GOT3 (cell line): Measurements from ENCODE around the gene PEX6.
A peak's percentile ranks its signal among the peaks of the same experiment; 100 is the strongest.

Experiments
- DNase-seq: peaks from one replicate; lab custom pipeline; 2025; ENCODE audit warnings: mixed read lengths; lab: John Stamatoyannopoulos, UW

The PEX6 gene, protein sequence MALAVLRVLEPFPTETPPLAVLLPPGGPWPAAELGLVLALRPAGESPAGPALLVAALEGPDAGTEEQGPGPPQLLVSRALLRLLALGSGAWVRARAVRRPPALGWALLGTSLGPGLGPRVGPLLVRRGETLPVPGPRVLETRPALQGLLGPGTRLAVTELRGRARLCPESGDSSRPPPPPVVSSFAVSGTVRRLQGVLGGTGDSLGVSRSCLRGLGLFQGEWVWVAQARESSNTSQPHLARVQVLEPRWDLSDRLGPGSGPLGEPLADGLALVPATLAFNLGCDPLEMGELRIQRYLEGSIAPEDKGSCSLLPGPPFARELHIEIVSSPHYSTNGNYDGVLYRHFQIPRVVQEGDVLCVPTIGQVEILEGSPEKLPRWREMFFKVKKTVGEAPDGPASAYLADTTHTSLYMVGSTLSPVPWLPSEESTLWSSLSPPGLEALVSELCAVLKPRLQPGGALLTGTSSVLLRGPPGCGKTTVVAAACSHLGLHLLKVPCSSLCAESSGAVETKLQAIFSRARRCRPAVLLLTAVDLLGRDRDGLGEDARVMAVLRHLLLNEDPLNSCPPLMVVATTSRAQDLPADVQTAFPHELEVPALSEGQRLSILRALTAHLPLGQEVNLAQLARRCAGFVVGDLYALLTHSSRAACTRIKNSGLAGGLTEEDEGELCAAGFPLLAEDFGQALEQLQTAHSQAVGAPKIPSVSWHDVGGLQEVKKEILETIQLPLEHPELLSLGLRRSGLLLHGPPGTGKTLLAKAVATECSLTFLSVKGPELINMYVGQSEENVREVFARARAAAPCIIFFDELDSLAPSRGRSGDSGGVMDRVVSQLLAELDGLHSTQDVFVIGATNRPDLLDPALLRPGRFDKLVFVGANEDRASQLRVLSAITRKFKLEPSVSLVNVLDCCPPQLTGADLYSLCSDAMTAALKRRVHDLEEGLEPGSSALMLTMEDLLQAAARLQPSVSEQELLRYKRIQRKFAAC

DNA sequence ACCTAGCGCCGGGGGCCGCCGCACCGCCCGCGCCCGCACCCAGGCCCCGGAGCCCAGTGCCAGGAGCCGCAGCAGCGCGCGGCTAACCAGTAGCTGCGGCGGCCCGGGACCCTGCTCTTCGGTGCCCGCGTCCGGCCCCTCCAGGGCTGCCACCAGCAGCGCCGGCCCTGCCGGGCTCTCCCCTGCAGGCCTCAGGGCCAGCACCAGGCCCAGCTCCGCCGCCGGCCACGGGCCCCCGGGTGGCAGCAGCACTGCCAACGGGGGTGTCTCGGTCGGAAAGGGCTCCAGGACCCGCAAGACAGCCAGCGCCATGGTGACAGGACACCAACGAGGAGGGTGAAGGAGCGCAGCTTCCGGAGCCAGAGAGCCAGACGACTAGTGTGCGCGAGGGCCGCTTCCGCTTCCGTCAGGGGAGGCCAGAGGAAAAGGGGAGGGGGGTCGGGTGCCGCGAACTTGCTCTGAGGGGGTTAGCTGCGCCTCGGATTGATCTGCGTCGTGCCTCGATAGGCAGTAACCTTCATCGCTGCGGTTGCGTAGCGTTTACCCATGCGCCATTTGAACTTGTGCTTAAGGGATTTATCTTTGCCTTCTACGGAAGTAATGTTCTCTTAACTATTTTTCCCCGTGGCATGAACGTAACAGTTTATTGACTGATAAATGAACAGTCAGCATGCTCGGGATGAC is at the start of gene PEX6:
PEX6 (minus strand) TSS at position 343 of the 684 bp plus-strand sequence; CDS start at position 312, 31 bp downstream.
- peak; percentile 70 for DNase-seq

DNA sequence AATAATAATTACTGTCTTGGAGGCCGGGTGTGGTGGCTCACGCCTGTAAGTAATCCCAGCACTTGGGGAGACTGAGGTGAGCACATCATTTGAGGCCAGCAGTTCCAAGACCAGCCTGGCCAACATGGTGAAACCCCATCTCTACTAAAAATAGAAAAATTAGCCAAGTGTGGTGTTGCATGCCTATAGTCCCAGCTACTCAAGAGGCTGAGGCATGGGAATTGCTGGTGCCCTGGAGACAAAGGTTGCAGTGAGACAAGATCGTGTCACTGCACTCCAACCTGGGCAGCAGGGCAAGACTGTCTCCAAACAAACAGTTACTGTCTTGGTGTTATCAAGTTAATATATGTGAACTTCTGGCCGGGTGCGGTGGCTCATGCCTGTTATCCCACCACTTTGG is 47.4 kb upstream of the PEX6 start:
- DNase-seq: no peak

DNA sequence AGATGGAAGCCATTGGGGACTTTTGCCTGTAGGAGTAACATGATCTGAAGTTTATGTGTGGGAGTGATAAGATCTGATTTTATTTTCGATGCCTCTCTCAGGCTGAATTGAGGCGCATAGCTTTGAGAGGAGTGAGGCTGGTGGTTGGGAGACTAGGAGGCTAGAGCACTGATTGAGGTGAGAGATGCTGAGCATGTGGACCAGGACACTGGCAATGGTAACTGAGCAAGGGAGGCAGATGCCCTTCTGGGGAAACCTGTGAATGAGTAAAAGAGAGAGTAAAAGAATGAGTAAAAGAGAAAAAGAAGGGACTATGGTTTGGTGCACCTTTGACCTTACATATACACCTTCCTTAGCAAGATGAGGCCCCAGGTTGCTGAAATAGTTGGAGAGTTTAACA is 45.5 kb upstream of the PEX6 start:
- no peak for DNase-seq

DNA sequence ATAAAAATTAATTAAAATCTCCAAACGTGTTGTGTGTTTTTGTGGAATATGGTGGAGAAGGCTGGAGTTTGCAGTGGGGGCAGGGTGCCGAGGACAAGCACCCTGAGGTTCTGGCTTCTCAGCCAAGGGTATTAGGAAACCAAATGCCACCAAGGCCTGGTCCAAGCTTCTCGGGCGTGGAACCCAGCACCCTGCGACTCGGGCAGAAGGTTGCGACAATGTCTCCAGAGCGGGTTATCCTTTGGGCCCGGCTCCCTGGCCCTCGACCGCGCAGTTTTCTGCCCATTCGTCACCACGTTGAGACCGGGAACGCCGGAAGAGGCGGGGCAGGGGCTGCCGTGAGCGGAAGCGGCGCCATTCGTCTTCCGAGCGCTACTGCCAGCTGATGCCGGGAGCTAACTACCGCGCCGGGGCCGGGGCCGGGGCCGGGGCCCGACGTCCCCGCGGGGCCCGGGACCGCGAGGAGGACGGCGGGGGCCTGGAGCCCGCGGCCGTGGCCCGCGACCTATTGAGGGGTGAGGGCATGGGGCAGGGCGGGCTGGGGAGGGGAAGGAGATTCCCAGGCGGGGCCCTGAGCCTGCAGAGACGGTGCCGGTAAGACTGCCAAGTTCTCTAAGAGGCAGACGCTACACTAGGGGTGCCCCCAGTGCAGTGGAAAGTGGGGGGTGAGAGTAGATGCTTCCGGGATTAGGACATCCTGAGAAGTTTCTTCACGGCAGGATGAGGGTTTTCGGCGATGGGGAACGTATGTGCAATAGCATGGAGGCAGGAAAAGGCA is 42.5 kb upstream of the PEX6 start, which contains the start of gene RRP36:
RRP36 (plus strand) TSS at position 354 of the 778 bp plus-strand sequence; CDS start at position 386, 32 bp downstream.
- no peak for DNase-seq

DNA sequence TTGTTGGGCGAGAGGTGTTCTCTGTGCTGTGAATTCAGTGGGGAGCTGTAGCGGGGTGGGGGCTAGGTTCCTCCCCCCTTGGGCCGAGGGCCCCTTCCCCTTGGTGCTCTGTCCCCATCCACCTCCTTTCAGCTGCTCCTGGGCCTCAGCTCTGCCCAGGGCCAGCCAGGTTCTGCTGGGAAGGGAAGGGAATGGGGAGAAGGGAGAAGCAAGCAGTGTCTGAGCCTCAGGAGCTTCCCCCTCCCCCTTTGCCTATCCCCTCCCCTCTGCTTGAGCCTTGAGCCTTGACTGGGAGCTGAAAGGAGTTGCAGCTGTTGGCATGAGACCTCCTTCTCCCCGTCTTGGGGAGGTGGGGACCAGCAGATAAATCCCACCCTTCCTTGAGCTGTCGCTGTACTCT is 41.9 kb upstream of the PEX6 start:
- no peak for DNase-seq

DNA sequence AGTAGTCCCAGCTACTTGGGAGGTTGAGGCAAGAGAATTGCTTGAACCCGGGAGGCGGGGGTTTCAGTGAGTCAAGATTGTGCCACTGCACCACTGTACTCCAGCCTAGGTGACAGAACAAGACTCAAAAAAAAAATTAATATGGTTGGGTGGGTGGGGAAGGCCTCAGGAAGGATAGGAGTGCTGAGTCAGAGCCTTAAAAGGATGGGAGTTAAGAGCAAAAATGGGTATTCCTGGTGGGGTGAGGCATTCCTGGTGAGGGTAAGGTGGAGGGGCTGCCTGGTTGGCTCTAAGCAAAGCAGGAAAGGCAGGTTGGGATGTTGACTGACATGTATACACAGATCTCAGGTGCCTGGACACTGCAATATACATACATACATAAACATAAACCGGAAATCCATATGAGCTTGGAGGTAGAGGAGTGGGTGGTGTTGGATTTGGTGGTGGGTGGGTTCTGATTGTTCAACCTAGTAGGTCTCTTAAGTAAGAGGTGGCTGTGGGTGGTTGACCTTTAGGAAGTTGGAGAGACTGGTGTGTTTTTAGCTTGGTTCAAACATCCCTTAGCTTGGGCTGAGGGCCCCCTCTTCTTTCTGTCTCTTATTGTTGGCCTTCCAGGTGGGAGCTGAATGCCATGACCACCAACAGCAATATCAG is 41.2 kb upstream of the PEX6 start:
- DNase-seq: no peak

DNA sequence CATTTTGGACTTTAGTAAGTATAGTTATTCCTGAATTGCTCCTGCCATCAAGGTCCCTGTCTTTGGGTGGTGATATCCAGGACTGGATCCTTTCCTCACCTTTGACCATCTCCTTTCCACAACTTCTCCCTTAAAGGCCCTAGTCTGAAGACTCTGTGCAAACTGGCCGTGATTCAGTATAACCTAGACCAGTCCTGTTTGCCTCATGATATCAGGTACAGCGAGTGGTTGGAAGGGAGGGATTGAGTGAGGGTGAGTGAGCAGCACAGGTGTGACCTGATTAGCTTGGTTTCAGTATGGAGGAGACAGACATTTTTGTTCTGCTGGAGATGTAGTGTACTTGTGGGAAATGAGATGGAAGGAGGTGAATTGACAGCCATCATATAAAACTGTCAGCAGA is 40.2 kb upstream of the PEX6 start:
- no peak for DNase-seq

DNA sequence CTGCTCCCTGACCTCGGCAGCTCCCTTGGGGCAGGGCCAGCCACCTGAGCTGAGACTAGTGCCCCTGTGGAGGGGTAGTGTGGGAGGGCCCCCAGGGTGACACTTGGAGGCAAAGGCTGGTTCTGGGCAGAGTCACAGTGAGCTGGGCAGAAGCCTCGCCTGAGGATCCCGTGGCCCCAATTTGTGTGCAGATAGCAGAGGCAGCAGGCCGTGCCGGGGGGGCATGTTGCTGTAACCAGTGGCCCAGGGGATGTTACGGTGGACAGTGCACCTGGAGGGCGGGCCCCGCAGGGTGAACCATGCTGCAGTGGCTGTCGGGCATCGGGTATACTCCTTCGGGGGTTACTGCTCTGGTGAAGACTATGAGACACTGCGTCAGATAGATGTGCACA is 38.0 kb upstream of the PEX6 start:
- no peak for DNase-seq

DNA sequence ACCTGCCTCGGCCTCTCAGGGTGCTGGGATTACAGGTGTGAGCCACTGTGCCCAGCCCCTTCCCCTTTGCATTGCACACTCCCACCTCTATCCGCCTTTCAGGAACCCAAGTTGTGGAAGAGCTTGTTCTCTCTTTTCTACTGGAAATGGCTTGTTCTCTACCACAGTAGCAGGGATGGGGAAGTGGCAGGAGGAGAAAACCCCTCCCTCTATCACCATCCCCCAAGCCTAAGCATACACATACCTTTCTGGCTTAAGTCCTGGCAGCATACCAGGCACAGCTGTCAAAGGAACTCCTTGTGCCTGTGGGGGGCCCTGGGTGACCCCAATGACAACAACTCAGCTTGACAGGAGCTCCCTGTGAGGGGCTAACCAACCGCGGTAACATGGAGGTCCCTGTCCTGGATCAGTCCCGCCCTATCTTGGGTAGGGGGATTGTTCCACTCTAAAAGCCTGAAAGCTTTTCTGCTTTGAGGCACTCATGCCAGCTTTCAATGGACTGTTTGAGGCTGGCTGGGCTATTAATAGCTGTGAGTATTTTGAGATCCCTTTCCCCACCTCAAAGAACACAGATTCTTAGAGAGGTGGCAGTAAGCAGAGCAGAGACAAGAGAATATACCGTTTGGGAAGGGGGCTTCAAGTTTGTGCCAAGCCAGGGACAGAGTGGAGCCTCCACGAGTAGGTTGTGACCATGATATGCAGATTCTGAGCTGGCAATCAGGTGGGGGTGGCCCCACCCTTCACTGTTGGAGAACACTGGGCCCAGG is 37.4 kb upstream of the PEX6 start:
- no peak for DNase-seq

DNA sequence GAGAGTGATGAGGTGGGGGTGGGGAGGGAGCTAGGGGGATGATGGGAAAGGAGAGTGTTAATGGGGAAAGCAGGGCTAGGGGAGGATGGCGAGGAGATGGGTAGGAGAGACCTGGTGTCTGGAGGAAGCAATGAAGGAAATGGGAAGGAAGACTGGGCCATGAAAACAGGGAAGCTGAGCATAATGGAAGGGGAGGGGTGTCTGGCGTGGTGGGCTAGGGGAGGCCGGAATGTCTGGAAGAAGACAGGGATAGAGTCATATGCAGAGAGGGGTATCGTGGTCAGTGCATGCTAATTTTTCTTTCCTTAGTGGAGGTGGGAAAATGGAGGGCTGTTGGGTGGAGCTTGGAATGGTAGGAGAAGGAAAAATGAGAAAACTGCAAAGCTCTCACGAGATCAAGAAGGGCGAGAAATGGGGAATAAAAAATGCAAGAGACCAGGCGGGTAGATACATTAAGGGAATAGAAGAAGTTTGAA is 35.5 kb upstream of the PEX6 start:
- no peak for DNase-seq

DNA sequence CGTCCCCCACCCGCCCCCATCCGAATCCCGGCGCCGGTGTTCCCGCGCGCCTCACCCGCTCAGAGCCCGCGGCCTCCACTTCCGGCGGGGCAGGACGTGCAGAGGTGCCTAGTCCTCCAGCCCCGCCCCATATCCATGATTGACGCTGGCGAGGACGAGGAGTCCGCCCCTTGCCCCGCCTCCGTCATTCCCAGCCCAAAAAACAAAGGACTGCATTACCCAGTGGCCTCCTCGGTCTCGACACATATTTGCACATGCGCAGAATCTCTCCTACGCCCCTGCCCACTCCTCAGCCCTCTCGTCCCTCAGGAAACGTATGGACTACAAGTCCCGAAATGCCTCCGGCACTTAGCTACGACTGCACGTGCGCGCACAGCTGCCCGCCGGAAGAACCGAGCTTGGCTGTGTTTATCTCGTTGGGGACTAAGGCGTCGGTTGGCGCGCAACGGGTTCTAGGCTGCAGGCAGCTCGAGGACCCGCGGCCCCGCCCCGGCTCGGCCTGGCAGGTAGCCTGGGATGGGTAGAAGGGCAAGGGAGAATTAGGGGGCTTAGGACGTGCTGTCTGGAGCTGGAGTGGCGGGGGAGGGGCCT is 35.0 kb upstream of the PEX6 start, which contains the start of the genes KLHDC3 and MEA1:
KLHDC3 (plus strand) TSS at position 407 of the 591 bp plus-strand sequence. CDS start 2,944 bp downstream, outside the sequence.
MEA1 (minus strand) TSS at position 104 of the 591 bp plus-strand sequence. CDS start 133 bp downstream, outside the sequence.
- DNase-seq: peak; percentile 96

DNA sequence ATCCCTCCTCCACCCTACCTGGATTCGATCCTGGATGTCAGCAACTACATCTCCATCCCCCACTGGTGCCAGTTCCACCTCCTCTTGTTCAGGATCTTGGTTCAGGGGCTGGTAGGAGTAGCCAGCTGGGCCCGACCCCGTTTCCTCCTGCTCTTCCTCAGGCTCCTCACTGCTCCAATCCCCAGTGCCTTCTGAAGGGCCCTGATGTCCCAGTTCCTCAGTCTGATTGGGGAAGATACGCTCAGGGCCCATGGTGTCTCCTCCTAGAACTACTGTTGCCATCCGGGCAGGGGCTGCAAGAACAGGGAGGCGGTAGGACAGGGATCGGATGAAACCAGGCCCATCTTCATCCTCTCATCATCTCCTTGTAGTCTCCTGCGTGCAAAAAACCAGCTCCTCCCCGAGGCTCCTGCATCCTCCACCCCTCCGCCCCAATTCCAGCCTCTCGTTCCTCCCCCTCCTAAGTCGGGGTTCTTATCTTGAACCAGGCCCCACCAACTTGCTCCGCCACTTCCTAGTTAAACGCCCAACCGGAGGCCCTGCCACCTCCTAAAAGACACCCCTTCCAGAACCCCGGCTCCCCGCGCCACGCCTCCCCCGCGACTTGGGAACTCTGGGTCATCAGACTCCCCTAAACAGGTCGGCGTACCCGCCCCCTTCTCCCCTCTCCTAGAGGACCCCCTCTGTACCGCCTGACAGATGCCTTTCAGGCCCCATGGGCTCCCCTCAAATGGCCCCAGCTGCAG is 34.3 kb upstream of the PEX6 start:
- no peak for DNase-seq

DNA sequence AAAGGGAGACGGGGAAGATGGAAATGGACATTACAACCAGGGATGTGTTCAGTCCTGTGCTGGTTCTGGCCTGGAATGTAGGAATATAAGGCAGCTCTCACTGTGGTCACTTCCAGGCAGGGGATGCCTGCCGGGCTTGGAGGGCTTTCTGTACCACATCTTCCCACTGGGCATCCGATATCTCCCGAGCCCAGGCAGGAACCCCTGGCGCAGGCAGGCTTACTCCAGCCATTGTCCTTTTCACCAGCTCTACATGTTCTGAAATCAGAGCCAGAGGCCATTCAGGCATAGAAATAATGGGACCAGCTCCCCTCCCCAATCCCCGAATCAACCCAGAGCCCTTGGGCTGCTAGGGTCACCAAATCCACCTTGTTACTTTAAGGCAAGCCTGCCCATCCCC is 33.4 kb upstream of the PEX6 start:
- no peak for DNase-seq

DNA sequence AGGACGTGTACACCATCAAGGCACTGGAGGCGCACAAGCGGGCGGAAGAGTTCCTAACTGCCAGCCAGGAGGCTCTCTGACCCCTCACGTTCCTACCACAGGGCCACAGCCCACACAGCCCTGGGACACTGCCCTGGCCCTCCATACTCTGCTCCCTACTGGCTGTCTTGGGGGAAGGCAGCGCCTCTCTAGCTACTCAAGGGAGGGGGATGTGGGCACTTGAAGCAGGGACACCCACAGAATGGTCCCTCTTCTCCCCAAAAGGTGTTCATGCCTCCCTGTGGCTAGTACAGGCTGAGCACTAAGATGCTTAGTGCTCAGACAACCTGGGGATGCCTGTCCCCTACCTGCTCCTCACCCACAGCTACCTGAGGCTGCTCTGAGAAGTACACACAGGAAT is 32.2 kb upstream of the PEX6 start:
- no peak for DNase-seq

DNA sequence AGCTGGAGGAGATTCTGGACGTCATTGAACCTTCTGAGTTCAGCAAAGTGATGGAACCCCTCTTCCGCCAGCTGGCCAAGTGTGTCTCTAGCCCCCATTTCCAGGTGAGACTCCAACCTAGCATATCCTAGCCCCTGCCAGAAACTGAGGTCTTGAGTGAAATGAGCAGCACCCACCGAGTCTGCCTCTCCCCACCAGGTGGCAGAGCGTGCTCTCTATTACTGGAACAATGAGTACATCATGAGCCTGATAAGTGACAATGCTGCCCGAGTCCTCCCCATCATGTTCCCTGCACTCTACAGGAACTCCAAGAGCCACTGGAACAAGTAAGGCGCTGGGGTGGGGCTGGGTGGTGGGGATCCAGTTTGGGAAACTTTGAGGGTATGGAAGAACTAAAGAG is 30.1 kb upstream of the PEX6 start:
- DNase-seq: no peak

DNA sequence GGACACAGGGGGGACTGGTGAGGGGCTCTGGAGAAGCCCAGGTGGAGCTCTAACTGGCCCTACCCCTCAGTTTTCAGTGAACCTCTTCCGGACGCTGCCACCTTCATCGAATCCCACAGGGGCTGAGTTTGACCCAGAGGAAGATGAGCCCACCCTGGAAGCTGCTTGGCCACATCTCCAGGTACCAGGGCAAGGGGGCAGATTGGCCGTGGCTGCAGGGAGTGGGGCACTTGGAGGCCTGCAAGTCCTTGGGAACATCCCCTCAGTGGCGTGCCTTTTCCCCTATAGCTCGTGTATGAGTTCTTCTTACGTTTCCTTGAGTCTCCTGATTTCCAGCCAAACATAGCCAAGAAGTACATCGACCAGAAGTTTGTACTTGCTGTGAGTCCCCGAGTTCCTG is 28.1 kb upstream of the PEX6 start:
- no peak for DNase-seq

DNA sequence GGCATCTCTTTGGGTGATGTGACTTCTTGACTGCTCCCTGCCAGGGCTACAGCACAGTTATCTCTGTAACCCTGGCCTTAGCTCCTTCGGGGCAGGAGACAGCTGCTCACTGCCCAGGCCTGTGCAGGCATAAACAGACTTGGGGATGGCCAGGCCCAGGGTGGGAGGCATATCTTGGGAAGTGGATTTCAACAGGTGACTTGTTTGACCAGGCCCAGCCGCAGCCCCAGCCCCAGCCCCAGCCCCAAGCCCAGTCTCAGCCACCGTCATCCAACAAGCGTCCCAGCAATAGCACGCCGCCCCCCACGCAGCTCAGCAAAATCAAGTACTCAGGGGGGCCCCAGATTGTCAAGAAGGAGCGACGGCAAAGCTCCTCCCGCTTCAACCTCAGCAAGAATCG is 27.3 kb upstream of the PEX6 start:
- DNase-seq: no peak

DNA sequence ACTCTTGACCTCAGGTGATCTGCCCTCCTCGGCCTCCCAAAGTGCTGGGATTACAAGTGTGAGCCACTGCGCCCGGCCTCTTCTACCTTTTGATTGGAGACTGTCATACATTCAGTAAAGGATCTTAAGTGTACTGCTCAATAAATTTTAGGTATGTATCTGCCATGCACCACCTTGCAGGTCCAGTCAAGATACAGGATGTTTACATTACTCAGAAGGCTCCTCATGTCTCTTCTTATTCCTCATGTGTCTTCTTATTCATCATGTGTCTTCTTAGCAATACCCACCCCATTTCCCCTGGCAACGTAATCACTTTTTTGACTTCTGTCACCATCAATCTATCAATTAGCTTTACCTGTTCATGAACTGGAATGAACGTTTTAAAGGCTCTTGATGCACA is 26.9 kb upstream of the PEX6 start:
- DNase-seq: no peak

DNA sequence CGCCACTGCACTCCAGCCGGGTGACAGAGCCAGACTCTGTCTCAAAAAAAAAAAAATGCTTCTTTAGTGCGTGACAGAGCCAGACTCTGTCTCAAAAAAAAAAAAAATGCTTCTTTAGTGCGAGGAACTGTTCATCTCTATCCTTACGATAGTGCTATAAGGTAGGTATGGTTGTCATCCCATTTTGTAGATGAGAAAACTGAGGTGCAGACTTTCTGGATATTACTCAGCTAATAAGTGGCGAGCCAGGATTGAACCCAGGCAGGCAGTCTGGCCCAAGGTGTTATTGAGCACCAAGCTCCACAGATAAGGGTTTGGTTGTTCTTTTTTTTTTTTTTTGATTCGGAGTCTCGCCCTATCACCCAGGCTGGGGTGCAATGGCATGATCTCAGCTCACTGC is 22.9 kb upstream of the PEX6 start:
- DNase-seq: no peak
